GM12891 (cell line): ENCODE data around the gene DYNC1LI1.

Source experiments
- PAX5 ChIP-seq: IDR thresholded peaks from 2 replicates; pipeline ENCODE4 v1.6.1; 2011; ENCODE audit warnings: low read length, moderate library complexity, mild to moderate bottlenecking; ENCODE audit not compliant: insufficient read depth, severe bottlenecking
- POLR2A ChIP-seq: IDR thresholded peaks from 2 replicates; pipeline ENCODE4 v1.6.1; 2011; ENCODE audit warnings: low read depth, low read length, control low read depth
- POLR2AphosphoS5 ChIP-seq: IDR thresholded peaks from 2 replicates; pipeline ENCODE4 v1.6.1; 2011; ENCODE audit warnings: low read depth, low read length, control low read depth
- TAF1 ChIP-seq: IDR thresholded peaks from 2 replicates; pipeline ENCODE4 v1.6.1; 2011; ENCODE audit warnings: low read depth, low read length, control low read depth

- no peak for TF ChIP-seq POLR2AphosphoS5
- no peak for TF ChIP-seq PAX5
- TF ChIP-seq POLR2A: no peak
- no peak for TF ChIP-seq TAF1
Observed at GRCh38 chr3:32495609-32496008, 75.0 kb downstream of the DYNC1LI1 start.
